ENCODE results near the gene RBFOX2.
A peak's percentile ranks its signal among the peaks of the same experiment; 100 is the strongest.

RBFOX2 gene

GRCh38 chr22:35970616-35971455, 57.8 kb downstream of the RBFOX2 start:
- no peak for DNase-seq

DNA sequence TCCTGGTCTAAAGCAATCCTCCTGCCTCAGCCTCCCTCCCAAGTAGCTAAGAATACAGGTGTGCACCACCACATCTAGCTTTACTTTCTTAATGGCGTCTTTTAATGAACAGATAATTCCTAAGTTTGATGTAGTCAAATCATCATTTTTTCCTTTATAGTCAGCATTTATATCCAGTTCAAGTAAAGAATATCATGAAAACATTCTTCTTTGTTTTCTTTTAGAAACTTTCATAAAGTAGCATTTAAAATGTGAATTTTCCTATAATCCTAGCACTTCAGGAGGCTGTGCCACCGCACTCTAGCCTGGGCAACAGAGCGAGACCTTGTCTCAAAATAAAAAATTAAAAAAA, 61.6 kb downstream of the RBFOX2 start:
- DNase-seq = no peak

GRCh38 chr22:35966314-35967045, 62.1 kb downstream of the RBFOX2 start:
- DNase-seq = no peak

- no peak for DNase-seq
Measured at GRCh38 chr22:35963237-35963810, 65.3 kb downstream of the RBFOX2 start.

DNA sequence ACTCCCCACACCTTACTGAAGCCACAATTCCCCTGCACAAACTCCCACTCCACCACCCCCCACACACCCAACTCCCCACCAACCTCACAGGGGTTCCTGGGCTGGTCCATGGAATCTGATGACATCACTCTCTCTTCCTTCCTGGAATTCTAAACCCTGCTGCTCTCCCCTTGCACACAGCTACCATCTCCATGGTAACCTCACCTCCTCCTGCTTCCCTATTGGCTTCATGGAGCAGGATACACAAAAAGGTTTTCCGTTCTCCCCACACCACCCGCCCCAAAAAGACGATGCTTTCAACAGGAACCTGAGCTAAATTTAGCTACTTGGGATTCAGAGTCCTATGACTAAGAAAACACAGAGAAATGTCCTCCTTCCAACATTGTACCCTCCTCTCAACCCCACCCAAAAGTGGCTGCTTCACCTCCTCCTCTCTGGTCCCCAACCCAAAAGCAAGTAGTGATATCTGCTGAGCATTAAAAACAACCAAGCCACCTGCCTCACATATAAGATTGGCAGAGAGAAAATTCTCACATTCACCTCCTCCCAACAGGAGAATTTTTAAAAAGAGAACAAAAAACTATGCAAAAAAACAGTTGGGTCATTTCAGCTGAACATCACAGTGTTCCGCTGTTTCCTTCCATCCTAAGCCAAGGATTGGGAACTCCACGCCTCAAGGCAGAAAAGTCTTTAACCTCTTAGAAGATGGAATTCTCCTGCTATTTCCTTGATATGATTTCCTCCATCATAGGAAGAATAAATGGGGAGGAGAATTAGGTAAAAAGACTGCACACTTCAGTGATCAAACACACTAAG, 66.9 kb downstream of the RBFOX2 start:
- DNase-seq = no peak

DNA sequence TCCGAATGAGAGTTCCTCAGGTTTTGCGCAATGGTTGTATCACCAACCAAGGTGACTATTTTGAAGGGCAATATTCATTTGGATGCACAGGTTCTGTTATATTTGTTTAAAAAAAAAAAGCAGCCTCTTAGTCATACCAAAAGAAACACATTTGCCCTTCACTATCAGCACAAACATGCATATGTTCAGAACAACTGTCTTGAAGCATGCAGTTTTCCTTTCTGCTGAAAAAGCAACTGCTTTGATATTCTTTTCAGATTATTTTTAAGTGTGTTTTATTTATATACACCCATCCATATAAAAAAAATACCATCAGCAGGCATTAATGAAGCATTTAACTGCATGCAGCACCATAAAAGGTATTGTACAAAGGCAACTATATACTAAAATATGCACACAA, 67.8 kb downstream of the RBFOX2 start:
- DNase-seq = no peak

GRCh38 chr22:35959121-35959800, 69.4 kb downstream of the RBFOX2 start:
- DNase-seq = no peak

DNA sequence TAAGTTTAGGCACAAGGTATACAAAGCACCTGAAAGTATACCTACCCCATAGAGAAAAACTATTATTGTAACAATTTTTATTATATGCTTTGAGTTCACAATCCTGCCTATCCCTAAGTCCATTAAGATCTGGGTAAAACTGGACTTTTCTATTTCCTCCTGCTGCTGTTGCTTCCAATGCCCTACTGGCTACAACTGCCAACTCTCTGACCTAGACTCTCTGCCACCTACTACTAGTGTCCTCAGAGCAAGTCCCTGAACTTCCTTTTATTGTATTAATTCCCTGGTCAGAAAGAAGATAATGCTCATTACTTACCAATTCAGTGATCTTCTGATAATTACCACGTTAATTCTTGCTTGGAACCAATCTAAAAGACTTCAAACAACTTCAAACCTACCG, 70.3 kb downstream of the RBFOX2 start:
- no peak for DNase-seq

GRCh38 chr22:35957589-35957988, 71.0 kb downstream of the RBFOX2 start:
- DNase-seq = no peak

DNA sequence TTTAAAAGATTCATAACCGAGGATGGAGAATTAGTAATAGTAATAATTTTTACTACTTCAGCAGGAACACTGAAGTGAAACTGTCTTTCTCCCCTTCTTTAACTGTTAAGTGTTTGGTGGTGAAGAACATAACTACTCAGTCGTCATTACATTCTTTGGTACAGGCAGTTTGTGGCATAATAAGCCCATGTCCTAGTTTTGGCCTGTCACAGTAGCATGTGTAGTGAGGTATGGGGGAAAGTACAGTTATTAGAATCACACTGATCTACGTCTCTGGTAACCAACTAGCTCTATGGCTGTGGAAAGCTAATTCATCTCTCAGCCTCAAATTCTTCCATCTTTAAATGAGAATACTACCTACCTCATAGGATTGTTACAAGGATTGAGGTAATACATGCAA, 71.8 kb downstream of the RBFOX2 start:
- DNase-seq = no peak

GRCh38 chr22:35955546-35955945, 73.1 kb downstream of the RBFOX2 start:
- DNase-seq = no peak

GRCh38 chr22:35952576-35952975, 76.0 kb downstream of the RBFOX2 start:
- DNase-seq = no peak

GRCh38 chr22:35950262-35950661, 78.4 kb downstream of the RBFOX2 start:
- no peak for DNase-seq

GRCh38 chr22:35949243-35949642, 79.4 kb downstream of the RBFOX2 start:
- no peak for DNase-seq

- DNase-seq = no peak
Measured at GRCh38 chr22:35947794-35948425, 80.7 kb downstream of the RBFOX2 start.

- no peak for DNase-seq
Measured at GRCh38 chr22:35944458-35944857, 84.2 kb downstream of the RBFOX2 start.

DNA sequence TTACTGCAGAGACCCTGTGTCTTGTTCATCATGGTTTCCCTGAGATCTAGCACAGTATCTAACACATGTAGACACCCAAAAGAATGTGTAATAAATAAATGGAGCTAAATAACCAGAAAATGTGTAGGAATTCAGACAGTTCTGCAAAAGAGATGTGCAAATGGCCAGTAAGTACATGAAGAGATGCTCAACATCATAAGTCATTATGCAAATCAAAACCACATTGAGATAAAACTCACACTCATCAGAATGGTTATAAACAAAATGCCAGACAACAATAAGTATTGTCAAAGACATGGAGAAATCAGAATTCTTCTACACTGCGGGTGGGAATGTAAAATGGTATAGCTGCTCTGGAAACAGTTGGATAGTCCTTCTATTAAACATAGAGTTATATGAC, 88.5 kb downstream of the RBFOX2 start:
- no peak for DNase-seq

GRCh38 chr22:35938226-35938625, 90.4 kb downstream of the RBFOX2 start:
- no peak for DNase-seq

GRCh38 chr22:35930933-35931332, 97.7 kb downstream of the RBFOX2 start:
- no peak for DNase-seq

DNA sequence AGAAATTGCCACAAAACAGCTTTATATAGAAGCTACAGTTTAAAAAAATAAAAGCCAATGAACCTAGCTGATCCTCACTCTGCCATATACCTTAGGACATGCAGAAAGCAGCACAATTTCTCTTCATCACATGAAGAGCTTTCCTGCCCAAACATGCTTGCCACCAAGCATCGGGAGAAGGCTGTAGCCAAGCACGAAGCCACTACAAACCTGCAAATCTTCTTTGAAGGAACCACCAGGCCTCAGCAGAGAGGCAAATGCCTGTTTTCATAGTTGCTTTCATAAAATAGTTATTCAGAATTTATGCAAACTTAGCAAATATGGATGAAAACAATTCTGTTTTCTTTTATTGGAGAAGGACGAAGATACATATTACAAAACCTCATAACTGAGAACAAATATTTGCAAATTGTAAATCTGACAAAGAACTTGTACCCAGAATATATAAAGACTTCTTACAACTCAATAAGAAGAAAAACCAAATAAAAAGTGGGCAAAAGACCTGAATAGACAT, 100.3 kb downstream of the RBFOX2 start:
- DNase-seq = no peak

- DNase-seq = no peak
Measured at GRCh38 chr22:35923026-35923425, 105.6 kb downstream of the RBFOX2 start.

DNA sequence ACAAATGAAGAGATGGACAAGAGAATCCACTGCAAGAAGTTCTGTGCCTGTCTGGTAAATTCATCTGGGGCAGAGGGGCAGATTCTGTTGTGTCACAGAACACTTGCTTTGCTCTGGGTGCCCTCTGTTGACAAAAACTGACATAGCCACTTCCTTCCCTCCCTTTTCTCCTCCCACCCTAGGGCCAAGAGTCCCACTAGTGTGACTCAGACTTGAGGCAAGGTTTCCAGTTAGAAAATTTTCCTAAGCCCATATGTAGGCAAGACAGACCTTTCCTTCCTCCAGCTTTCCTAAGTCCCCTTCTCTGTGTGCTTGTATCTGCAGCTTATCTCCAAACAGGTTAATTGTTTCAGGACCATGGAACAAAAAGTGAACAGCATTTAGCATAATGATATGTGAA, 106.8 kb downstream of the RBFOX2 start:
- DNase-seq = peak; percentile 44

Data from activated CD4-positive, alpha-beta T cell treated with anti-CD3 and anti-CD28 coated beads for 48 hours (primary cell).